ENCODE data around the gene PPP6R2.

DNA sequence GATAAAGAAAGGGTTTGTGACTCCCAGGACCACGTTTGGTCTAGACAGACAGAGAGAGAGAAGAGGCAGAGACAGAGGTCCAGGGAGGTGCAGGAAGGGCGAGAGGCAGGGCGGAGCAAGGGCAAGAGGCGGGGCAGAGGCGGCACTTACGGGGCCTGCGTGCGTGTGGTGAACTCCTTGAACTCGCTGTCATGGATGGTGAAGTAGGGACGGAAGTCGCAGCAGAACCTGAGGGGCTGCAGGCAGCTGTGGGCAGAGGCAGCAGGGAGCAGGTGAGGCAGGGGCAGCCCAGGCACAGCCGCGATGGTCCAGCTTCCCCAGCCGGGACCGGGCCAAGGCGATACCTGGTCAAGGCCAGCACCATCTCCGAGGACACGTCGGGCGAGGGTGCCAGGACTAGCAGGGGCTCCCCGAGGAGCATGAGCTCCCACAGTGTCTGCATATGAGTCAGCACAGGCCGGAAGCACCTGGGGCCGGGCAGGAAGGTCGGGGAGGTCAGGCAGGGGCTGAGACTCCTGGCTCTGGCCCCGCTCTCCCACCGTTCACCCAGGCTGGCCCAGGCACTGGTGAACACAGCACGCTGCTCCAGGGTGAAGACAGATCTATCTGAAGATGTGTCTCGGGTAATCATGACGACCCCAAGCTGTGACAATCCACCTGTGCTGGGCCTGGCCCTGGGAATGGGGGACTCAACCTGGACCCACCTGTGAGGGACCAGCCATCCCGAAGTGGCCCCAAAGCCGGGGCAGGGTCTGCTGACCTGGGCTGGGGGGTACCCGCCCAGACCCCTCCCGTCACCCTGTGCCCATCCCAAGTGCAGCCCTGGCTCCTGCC, 28.5 kb upstream of the PPP6R2 start:
- no peak for TF ChIP-seq FOXM1 (IDR thresholded peaks at IDR 0.05; ENCODE audit: borderline replicate concordance, low read depth)
- TF ChIP-seq EGR1 (IDR thresholded peaks at IDR 0.05) = no peak
- TF ChIP-seq YY1 (IDR thresholded peaks at IDR 0.05; ENCODE audit: low read depth) = no peak
- TF ChIP-seq NFIC (IDR thresholded peaks at IDR 0.05) = no peak
- TF ChIP-seq REST (IDR thresholded peaks at IDR 0.05; ENCODE audit: low read depth) = no peak
- no peak for TF ChIP-seq EP300 (IDR thresholded peaks at IDR 0.05; ENCODE audit: borderline replicate concordance)
- no peak for TF ChIP-seq TEAD4 (IDR thresholded peaks at IDR 0.05)
- no peak for TF ChIP-seq RAD21 (IDR thresholded peaks at IDR 0.05; ENCODE audit: low read depth)
- TF ChIP-seq TAF1 (IDR thresholded peaks at IDR 0.05; ENCODE audit: low read depth) = no peak
- TF ChIP-seq CREB1 (IDR thresholded peaks at IDR 0.05; ENCODE audit: low read depth) = no peak
